H9 (cell line): ENCODE measurements around the gene ARRDC1. TPM values are rescaled to one million over a fixed set of nuclear protein-coding genes. Genes with fewer than 3 reads are reported as not detected.

ENCODE experiments used
- DNase-seq: peaks from one replicate; pipeline ENCODE4 v3.0.0-alpha.2; 2017
- H2AFZ ChIP-seq: one replicate; pipeline ENCODE4 v1.6.1; 2013; ENCODE audit warnings: mild to moderate bottlenecking, low read length, control low read depth, moderate library complexity
- H2AK5ac ChIP-seq: 2 replicates; pipeline ENCODE4 v1.6.1; 2013; ENCODE audit warnings: low read length, control low read depth, mixed read lengths; ENCODE audit not compliant: insufficient read length
- H2BK120ac ChIP-seq: one replicate; pipeline ENCODE4 v1.6.1; 2013; ENCODE audit warnings: low read depth, mild to moderate bottlenecking, low read length, control low read depth, inconsistent platforms; ENCODE audit not compliant: poor library complexity, severe bottlenecking
- H2BK12ac ChIP-seq: 2 replicates; pipeline ENCODE4 v1.6.1; 2013; ENCODE audit warnings: low read length, control low read depth, mixed read lengths, low read depth; ENCODE audit not compliant: insufficient read length
- H2BK15ac ChIP-seq: 2 replicates; pipeline ENCODE4 v1.6.1; 2013; ENCODE audit warnings: low read depth, low read length, control low read depth
- H2BK20ac ChIP-seq: one replicate; pipeline ENCODE4 v1.6.1; 2013; ENCODE audit warnings: low read depth, mild to moderate bottlenecking, low read length, control low read depth, inconsistent platforms; ENCODE audit not compliant: poor library complexity, severe bottlenecking
- H2BK5ac ChIP-seq: 2 replicates; pipeline ENCODE4 v1.6.1; 2013; ENCODE audit warnings: low read length, control low read depth, mixed read lengths; ENCODE audit not compliant: insufficient read length
- H3K14ac ChIP-seq: 2 replicates; pipeline ENCODE4 v1.6.1; 2013; ENCODE audit warnings: low read length, control low read depth; ENCODE audit not compliant: insufficient read depth
- H3K18ac ChIP-seq: 2 replicates; pipeline ENCODE4 v1.6.1; 2013; ENCODE audit warnings: low read depth, mild to moderate bottlenecking, mixed read lengths, low read length, control low read depth; ENCODE audit not compliant: insufficient read length
- H3K23ac ChIP-seq: 2 replicates; pipeline ENCODE4 v1.6.1; 2013; ENCODE audit warnings: low read length, control low read depth, mixed read lengths, low read depth; ENCODE audit not compliant: insufficient read length
- H3K23me2 ChIP-seq: 2 replicates; pipeline ENCODE4 v1.6.1; 2013; ENCODE audit warnings: low read depth, mild to moderate bottlenecking, mixed read lengths, low read length, control low read depth; ENCODE audit not compliant: insufficient read length, poor library complexity, severe bottlenecking
- H3K27ac ChIP-seq: 2 replicates; pipeline ENCODE4 v1.5.1; 2013; ENCODE audit warnings: low read length, control low read depth, mixed read lengths, low read depth; ENCODE audit not compliant: insufficient read length
- H3K27me3 ChIP-seq: 2 replicates; pipeline ENCODE4 v1.6.1; 2013; ENCODE audit warnings: low read length, control low read depth, inconsistent platforms; ENCODE audit not compliant: insufficient read depth
- H3K4ac ChIP-seq: 2 replicates; pipeline ENCODE4 v1.6.1; 2013; ENCODE audit warnings: low read depth, mild to moderate bottlenecking, control low read depth, inconsistent platforms, low read length, moderate library complexity
- H3K4me1 ChIP-seq: 2 replicates; pipeline ENCODE4 v1.6.1; 2013; ENCODE audit warnings: low read length, control low read depth, inconsistent platforms; ENCODE audit not compliant: insufficient read depth
- H3K4me2 ChIP-seq: 2 replicates; pipeline ENCODE4 v1.6.1; 2013; ENCODE audit warnings: low read length, control low read depth, mixed read lengths; ENCODE audit not compliant: insufficient read length, insufficient read depth
- H3K56ac ChIP-seq: 2 replicates; pipeline ENCODE4 v1.6.1; 2013; ENCODE audit warnings: low read depth, mild to moderate bottlenecking, mixed read lengths, low read length, control low read depth; ENCODE audit not compliant: insufficient read length
- H3K79me1 ChIP-seq: 2 replicates; pipeline ENCODE4 v1.6.1; 2013; ENCODE audit warnings: low read depth, mild to moderate bottlenecking, moderate library complexity, low read length, control low read depth, inconsistent platforms; ENCODE audit not compliant: insufficient read depth, poor library complexity, severe bottlenecking
- H3K79me2 ChIP-seq: 2 replicates; pipeline ENCODE4 v1.6.1; 2013; ENCODE audit warnings: low read length, control low read depth, inconsistent platforms; ENCODE audit not compliant: insufficient read depth
- H3K9ac ChIP-seq: 2 replicates; pipeline ENCODE4 v1.6.1; 2013; ENCODE audit warnings: low read length, control low read depth, mixed read lengths; ENCODE audit not compliant: insufficient read length; ENCODE audit errors: extremely low read depth
- H3K9me3 ChIP-seq: one replicate; pipeline ENCODE4 v1.6.1; 2013; ENCODE audit warnings: low read depth, low read length, inconsistent platforms; ENCODE audit not compliant: control insufficient read depth
- H3T11ph ChIP-seq: one replicate; pipeline ENCODE4 v1.6.1; 2013; ENCODE audit warnings: mild to moderate bottlenecking, low read length, control low read depth, inconsistent platforms
- H4K20me1 ChIP-seq: one replicate; pipeline ENCODE4 v1.6.1; 2013; ENCODE audit not compliant: control insufficient read depth, insufficient read length, insufficient read depth
- H4K5ac ChIP-seq: 2 replicates; pipeline ENCODE4 v1.6.1; 2013; ENCODE audit warnings: low read depth, mild to moderate bottlenecking, mixed read lengths, low read length, control low read depth; ENCODE audit not compliant: insufficient read length
- H4K8ac ChIP-seq: replicated peaks from 2 replicates; pipeline ENCODE4 v1.6.1; 2013; ENCODE audit warnings: low read length, control low read depth, mixed read lengths, low read depth; ENCODE audit not compliant: insufficient read length
- H4K91ac ChIP-seq: 2 replicates; pipeline ENCODE4 v1.6.1; 2013; ENCODE audit warnings: low read depth, mild to moderate bottlenecking, moderate library complexity, mixed read lengths, low read length, control low read depth; ENCODE audit not compliant: insufficient read length
- H3K27ac Mint-ChIP-seq, 3 experiments: 2 replicates in 2 of 3; 3 replicates in 1 of 3; pipeline ENCODE4 v1.8.0; 2020 to 2021; ENCODE audit warnings: mixed read lengths in 3 of 3, mild to moderate bottlenecking in 1 of 3, moderate library complexity in 1 of 3
- H3K27me3 Mint-ChIP-seq: 2 replicates; pipeline ENCODE4 v1.8.0; 2021; ENCODE audit warnings: low read depth, mild to moderate bottlenecking, moderate library complexity, mixed read lengths
- H3K36me3 Mint-ChIP-seq, 3 experiments: 2 replicates in 2 of 3; 3 replicates in 1 of 3; pipeline ENCODE4 v1.8.0; 2020 to 2021; ENCODE audit warnings: low read depth in 3 of 3, mixed read lengths in 3 of 3; ENCODE audit not compliant: insufficient read depth in 1 of 3
- H3K4me1 Mint-ChIP-seq, 2 experiments: 2 replicates each; pipeline ENCODE4 v1.8.0; 2020; ENCODE audit warnings: mixed read lengths in 2 of 2
- H3K4me3 Mint-ChIP-seq, 2 experiments: 2 replicates in 1 of 2; 3 replicates in 1 of 2; pipeline ENCODE4 v1.8.0; 2020 to 2021; ENCODE audit warnings: mild to moderate bottlenecking in 2 of 2, mixed read lengths in 2 of 2, moderate library complexity in 1 of 2
- H3K9me3 Mint-ChIP-seq, 2 experiments: 2 replicates in 1 of 2; 3 replicates in 1 of 2; pipeline ENCODE4 v1.8.0; 2020; ENCODE audit warnings: mild to moderate bottlenecking in 2 of 2, mixed read lengths in 2 of 2, moderate library complexity in 1 of 2
- WGBS: extraction: QIAGEN DNeasy Blood & Tissue Kit; methylation state at CpG from one replicate; pipeline ENCODE4 v1.1.7; 2013; ENCODE audit warnings: missing lambda C conversion rate, low lambda C conversion rate, mixed read lengths; ENCODE audit not compliant: insufficient read length; ENCODE audit errors: extremely low coverage; 5-methylcytosine and 5-hydroxymethylcytosine counted together
- total RNA-seq: library from RNA; stranded (reverse); gene quantifications from 2 replicates; pipeline ENCODE4 v1.2.1, GENCODE V29; 2021
- TF ChIP-seq, protein P1 (sequence below): fragments of 200-600 bp; sonication (generic); conservative IDR thresholded peaks from 3 replicates; pipeline ENCODE4 v1.8.0; 2021; ENCODE audit warnings: antibody characterized with exemption, mild to moderate bottlenecking

Gene ARRDC1
- total RNA-seq, 1 experiment from 2014 or later: 34.4 TPM

DNA sequence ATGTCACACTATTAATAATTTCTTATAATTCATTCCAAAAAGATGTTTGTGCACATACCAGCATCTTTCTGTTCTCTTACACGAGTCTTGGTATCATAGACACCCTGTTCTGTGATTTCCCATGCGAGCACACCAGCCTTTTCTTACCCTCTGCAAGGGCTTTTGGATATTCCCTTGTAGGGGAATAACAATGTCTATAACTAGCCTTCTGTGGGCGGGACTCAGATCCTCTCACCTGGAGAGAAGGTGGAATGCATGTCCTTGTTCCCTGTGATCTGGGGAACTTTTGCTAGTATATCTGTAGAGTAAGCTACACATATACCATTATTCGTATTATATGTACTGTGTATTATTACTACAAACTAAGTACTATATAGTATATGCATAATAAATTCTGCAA, 58.1 kb downstream of the ARRDC1 start:
- TF ChIP-seq, protein P1, sequence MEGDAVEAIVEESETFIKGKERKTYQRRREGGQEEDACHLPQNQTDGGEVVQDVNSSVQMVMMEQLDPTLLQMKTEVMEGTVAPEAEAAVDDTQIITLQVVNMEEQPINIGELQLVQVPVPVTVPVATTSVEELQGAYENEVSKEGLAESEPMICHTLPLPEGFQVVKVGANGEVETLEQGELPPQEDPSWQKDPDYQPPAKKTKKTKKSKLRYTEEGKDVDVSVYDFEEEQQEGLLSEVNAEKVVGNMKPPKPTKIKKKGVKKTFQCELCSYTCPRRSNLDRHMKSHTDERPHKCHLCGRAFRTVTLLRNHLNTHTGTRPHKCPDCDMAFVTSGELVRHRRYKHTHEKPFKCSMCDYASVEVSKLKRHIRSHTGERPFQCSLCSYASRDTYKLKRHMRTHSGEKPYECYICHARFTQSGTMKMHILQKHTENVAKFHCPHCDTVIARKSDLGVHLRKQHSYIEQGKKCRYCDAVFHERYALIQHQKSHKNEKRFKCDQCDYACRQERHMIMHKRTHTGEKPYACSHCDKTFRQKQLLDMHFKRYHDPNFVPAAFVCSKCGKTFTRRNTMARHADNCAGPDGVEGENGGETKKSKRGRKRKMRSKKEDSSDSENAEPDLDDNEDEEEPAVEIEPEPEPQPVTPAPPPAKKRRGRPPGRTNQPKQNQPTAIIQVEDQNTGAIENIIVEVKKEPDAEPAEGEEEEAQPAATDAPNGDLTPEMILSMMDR: no peak
- no peak overlapping the region for H2AK5ac ChIP-seq
- no peak overlapping the region for H2BK12ac ChIP-seq
- peaks cover 16% of the 10 kb centered on the region; the same call in 1 of the 2 replicates for H3K79me2 ChIP-seq
- H3K18ac ChIP-seq: no peak overlapping the region
- H3K27ac ChIP-seq: peak overlapping the region; percentile 28
- Mint-ChIP-seq H3K27me3 (no peaks in the 10 kb centered on the region), H3K4me1 (peaks cover 51 to 58% of the 10 kb centered on the region in 2 experiments), H3K27ac (peak overlapping the region; percentile 7 to 87 (median 51); a peak in 2 of 7 replicates), H3K4me3 (no peak overlapping the region), H3K36me3 (peaks cover 6 to 11% (median 8%) of the 10 kb centered on the region in 3 experiments), H3K9me3 (no peaks in the 10 kb centered on the region; a peak in 2 of 5 replicates)
- H2AFZ ChIP-seq: no peak overlapping the region
- H3K14ac ChIP-seq: no peak overlapping the region
- no peaks in the 10 kb centered on the region for H4K20me1 ChIP-seq
- H3K9ac ChIP-seq: no peak overlapping the region
- H3T11ph ChIP-seq: no peak overlapping the region
- no peak overlapping the region for H4K5ac ChIP-seq
- H3K23me2 ChIP-seq: peaks cover 4% of the 10 kb centered on the region
- H3K27me3 ChIP-seq: no peaks in the 10 kb centered on the region
- no peak overlapping the region for H2BK20ac ChIP-seq
- H2BK120ac ChIP-seq: no peak overlapping the region
- no peak overlapping the region for H3K56ac ChIP-seq
- H3K9me3 ChIP-seq: no peaks in the 10 kb centered on the region
- no peak for DNase-seq
- WGBS: no CpG with 5 or more reads among the region's 4 CpGs
- H4K91ac ChIP-seq: no peak overlapping the region
- no peaks in the 10 kb centered on the region for H3K79me1 ChIP-seq
- no peak overlapping the region for H2BK5ac ChIP-seq
- H3K23ac ChIP-seq: no peak overlapping the region
- no peak overlapping the region for H3K4ac ChIP-seq
- H2BK15ac ChIP-seq: no peak overlapping the region
- H4K8ac ChIP-seq: no peak overlapping the region
- no peak overlapping the region for H3K4me2 ChIP-seq
- H3K4me1 ChIP-seq: peaks cover 19% of the 10 kb centered on the region; the same call in 1 of the 2 replicates
